Measurements from ENCODE around the gene PROSER2.

PROSER2 gene

GRCh38 chr10:11838298-11838852 lies 15.2 kb downstream of the PROSER2 start:
- Histone ChIP-seq H3K27ac (no peak overlapping the region), H3K9me3 (ENCODE audit: severe bottlenecking) (no peaks in the 10 kb centered on the region), H3K36me3 (no peaks in the 10 kb centered on the region), H3K27me3 (ENCODE audit: insufficient read depth, low read depth, severe bottlenecking) (no peaks in the 10 kb centered on the region), H3K4me3 (ENCODE audit: low read depth, low read length) (no peak overlapping the region)
- no peak for DNase-seq
- TF ChIP-seq, protein P1, sequence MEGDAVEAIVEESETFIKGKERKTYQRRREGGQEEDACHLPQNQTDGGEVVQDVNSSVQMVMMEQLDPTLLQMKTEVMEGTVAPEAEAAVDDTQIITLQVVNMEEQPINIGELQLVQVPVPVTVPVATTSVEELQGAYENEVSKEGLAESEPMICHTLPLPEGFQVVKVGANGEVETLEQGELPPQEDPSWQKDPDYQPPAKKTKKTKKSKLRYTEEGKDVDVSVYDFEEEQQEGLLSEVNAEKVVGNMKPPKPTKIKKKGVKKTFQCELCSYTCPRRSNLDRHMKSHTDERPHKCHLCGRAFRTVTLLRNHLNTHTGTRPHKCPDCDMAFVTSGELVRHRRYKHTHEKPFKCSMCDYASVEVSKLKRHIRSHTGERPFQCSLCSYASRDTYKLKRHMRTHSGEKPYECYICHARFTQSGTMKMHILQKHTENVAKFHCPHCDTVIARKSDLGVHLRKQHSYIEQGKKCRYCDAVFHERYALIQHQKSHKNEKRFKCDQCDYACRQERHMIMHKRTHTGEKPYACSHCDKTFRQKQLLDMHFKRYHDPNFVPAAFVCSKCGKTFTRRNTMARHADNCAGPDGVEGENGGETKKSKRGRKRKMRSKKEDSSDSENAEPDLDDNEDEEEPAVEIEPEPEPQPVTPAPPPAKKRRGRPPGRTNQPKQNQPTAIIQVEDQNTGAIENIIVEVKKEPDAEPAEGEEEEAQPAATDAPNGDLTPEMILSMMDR (IDR thresholded peaks at IDR 0.05; ENCODE audit: low read depth, low read length): no peak

DNA sequence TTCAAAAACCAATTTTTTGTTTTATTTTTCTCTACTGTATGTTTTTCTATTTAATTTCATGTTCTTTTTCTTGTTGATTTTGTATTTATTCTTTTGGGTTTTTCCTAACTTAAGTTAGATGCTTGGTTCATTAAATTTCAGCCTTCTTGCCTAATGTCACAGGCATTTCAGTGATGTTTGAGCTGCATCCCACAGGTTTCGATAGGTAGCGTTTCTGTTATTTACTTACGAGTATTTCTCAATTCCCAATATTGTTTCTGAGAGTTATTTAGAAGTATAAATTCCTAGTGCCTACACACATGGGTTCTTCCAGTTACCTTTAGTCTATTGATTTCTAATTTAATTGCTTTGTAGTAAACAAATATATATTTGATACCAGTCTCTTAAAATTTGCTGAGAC lies 18.2 kb downstream of the PROSER2 start:
- no peaks in the 10 kb centered on the region for H3K27me3 ChIP-seq (ENCODE audit: insufficient read depth, low read depth, severe bottlenecking)
- TF ChIP-seq, protein P1 (IDR thresholded peaks at IDR 0.05; ENCODE audit: low read depth, low read length): no peak
- H3K27ac ChIP-seq: no peak overlapping the region
- no peaks in the 10 kb centered on the region for H3K9me3 ChIP-seq (ENCODE audit: severe bottlenecking)
- H3K4me3 ChIP-seq (ENCODE audit: low read depth, low read length): no peak overlapping the region
- no peaks in the 10 kb centered on the region for H3K36me3 ChIP-seq
- no peak for DNase-seq

DNA sequence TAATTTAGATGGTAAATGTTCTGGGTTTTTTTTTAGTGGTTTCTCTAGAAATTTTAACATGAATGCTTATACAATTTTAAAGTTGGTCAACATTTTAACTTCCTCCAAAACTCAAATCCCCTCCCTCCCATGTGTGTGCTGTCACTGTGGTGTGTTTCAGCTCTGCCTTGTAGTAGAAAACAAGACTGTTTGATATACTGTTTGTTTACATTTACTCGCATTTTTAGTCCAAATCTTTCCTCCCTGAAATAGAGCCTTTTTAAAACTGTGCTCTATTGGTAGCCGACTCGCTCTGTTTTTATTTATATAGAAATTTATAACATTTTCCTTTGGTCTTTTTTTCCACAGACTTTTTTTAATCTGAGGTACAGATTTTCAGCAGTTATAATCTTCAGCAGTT lies 19.3 kb downstream of the PROSER2 start:
- no peak for DNase-seq
- Histone ChIP-seq H3K27ac (no peak overlapping the region), H3K9me3 (ENCODE audit: severe bottlenecking) (no peaks in the 10 kb centered on the region)

DNA sequence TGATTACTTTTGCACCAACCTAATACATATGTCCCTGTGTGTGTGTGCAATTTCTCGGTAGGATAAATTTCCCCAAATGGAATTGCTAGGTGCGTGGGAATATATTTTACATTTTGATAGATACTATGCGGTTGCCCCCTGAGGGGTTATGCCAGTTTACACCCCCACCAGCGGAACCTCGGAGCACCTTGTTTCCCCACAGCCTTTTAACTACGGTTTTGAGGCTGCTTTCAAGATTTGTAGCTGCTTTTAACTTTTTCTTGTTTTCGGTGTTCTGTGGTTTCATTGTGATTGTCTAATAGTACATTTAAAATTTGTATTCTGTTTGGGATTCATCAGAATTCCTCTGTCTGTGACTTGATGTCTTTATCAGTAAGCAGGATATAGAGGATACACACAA lies 22.0 kb downstream of the PROSER2 start:
- TF ChIP-seq, protein P1 (IDR thresholded peaks at IDR 0.05; ENCODE audit: low read depth, low read length): no peak
- Histone ChIP-seq H3K4me3 (ENCODE audit: low read depth, low read length) (no peak overlapping the region), H3K9me3 (ENCODE audit: severe bottlenecking) (no peaks in the 10 kb centered on the region), H3K27me3 (ENCODE audit: insufficient read depth, low read depth, severe bottlenecking) (no peaks in the 10 kb centered on the region), H3K36me3 (no peaks in the 10 kb centered on the region), H3K27ac (no peak overlapping the region)
- no peak for DNase-seq

More for the DNA sequence above, 19.3 kb downstream of the PROSER2 start:
- Histone ChIP-seq H3K36me3 (no peaks in the 10 kb centered on the region), H3K4me3 (ENCODE audit: low read depth, low read length) (no peak overlapping the region), H3K27me3 (ENCODE audit: insufficient read depth, low read depth, severe bottlenecking) (no peaks in the 10 kb centered on the region)
- TF ChIP-seq, protein P1 (IDR thresholded peaks at IDR 0.05; ENCODE audit: low read depth, low read length): no peak

DNA sequence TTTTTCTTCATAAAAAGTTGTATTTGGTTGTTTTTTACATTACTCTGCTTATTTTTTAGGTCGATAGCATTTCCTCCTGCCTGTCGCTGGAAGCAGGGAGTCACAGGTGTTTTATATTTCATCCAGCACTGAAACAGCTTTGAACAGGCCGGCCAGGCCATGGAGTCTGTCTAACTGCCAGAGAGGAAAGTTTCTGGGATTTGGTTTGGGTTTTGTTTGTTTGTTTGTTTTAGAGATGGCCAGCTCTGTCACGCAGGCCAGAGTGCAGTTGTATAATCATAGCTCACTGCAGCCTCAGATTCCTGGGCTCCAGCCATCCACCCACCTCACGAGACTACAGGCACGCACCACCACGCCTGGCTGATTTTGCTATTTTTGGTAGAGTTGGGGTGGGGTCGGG lies 23.4 kb downstream of the PROSER2 start:
- Histone ChIP-seq H3K9me3 (ENCODE audit: severe bottlenecking) (no peaks in the 10 kb centered on the region), H3K36me3 (no peaks in the 10 kb centered on the region), H3K27me3 (ENCODE audit: insufficient read depth, low read depth, severe bottlenecking) (no peaks in the 10 kb centered on the region), H3K4me3 (ENCODE audit: low read depth, low read length) (no peak overlapping the region), H3K27ac (no peak overlapping the region)
- no peak for DNase-seq
- TF ChIP-seq, protein P1 (IDR thresholded peaks at IDR 0.05; ENCODE audit: low read depth, low read length): no peak

DNA sequence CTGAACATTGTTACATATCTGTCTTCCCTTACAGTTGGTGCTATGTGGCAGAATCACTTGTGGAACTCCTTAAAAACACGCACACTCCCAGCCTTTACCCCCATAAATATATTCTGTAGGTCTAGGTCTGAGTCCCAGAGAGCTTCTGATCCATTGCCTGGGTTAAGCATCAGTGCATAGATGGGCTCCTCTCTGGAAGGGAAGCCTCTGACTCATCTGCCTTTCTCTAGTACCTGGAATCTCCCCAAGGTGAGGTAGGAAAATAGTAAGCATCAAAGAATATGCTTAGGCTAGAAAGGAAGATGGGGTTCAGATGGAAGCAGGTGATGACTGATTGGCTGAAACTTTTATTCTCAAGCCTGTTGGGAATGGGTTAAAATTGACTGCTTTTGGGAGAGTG lies 26.1 kb downstream of the PROSER2 start:
- Histone ChIP-seq H3K36me3 (no peaks in the 10 kb centered on the region), H3K4me3 (ENCODE audit: low read depth, low read length) (no peak overlapping the region), H3K9me3 (ENCODE audit: severe bottlenecking) (no peaks in the 10 kb centered on the region), H3K27ac (no peak overlapping the region), H3K27me3 (ENCODE audit: insufficient read depth, low read depth, severe bottlenecking) (no peaks in the 10 kb centered on the region)
- TF ChIP-seq, protein P1 (IDR thresholded peaks at IDR 0.05; ENCODE audit: low read depth, low read length): no peak
- DNase-seq: no peak
